ENCODE results near the gene PCNX2.

The PCNX2 gene

GRCh38 chr1:232999956-233000625 is 295.4 kb downstream of the PCNX2 start:
- DNase-seq: no peak

- no peak for DNase-seq
These were observed 296.9 kb downstream of the PCNX2 start for GRCh38 chr1:232998646-232999045.

- DNase-seq: no peak
These were observed 297.4 kb downstream of the PCNX2 start for GRCh38 chr1:232998138-232998537.

- no peak for DNase-seq
These were observed 299.4 kb downstream of the PCNX2 start for GRCh38 chr1:232996143-232996542.

- DNase-seq: no peak
These were observed 300.3 kb downstream of the PCNX2 start for GRCh38 chr1:232995189-232995588.

- no peak for DNase-seq
These were observed 302.0 kb downstream of the PCNX2 start for GRCh38 chr1:232993555-232993954.

- no peak for DNase-seq
These were observed 303.3 kb downstream of the PCNX2 start for GRCh38 chr1:232992227-232992626.

GRCh38 chr1:232991238-232991637 is 304.3 kb downstream of the PCNX2 start:
- no peak for DNase-seq

- no peak for DNase-seq
These were observed 305.1 kb downstream of the PCNX2 start for GRCh38 chr1:232990176-232991128.

GRCh38 chr1:232988572-232989040 is 306.9 kb downstream of the PCNX2 start:
- DNase-seq: no peak

- no peak for DNase-seq
These were observed 307.8 kb downstream of the PCNX2 start for GRCh38 chr1:232987774-232988140.

- DNase-seq: no peak
These were observed 308.3 kb downstream of the PCNX2 start for GRCh38 chr1:232987046-232987773.

- DNase-seq: no peak
These were observed 309.0 kb downstream of the PCNX2 start for GRCh38 chr1:232986527-232986922.

GRCh38 chr1:232985882-232986526 is 309.5 kb downstream of the PCNX2 start:
- DNase-seq: no peak

- no peak for DNase-seq
These were observed 310.7 kb downstream of the PCNX2 start for GRCh38 chr1:232984577-232985425.

- no peak for DNase-seq
These were observed 311.5 kb downstream of the PCNX2 start for GRCh38 chr1:232983817-232984567.

- no peak for DNase-seq
These were observed 312.1 kb downstream of the PCNX2 start for GRCh38 chr1:232983375-232983774.

- no peak for DNase-seq
These were observed 313.1 kb downstream of the PCNX2 start for GRCh38 chr1:232982238-232982944.

- no peak for DNase-seq
These were observed 314.5 kb downstream of the PCNX2 start for GRCh38 chr1:232980986-232981560.

- no peak for DNase-seq
These were observed 315.1 kb downstream of the PCNX2 start for GRCh38 chr1:232980355-232980978.
